T47D (cell line): ENCODE results near the gene BTAF1.
A peak's percentile ranks its signal among the peaks of the same experiment; 100 is the strongest.
"Not testable (repeated sequence)": the region's sequence is repeated elsewhere in the genome, so short reads cannot be mapped to it uniquely, and the experiment has no call there.

Experiments used
- DNase-seq, 2 experiments: peaks; one replicate each; pipeline versions ENCODE4 v3.0.0 to v3.0.0-alpha.2; 2011 to 2012; ENCODE audit warnings: low read depth in 1 of 2, low spot score in 1 of 2
- JUND ChIP-seq: IDR thresholded peaks from 2 replicates; pipeline ENCODE4 v1.6.1; 2012; ENCODE audit warnings: low read depth
- in situ Hi-C: cut with HindIII; loops from 2 replicates; pipeline ENCODE4 v1.10.0; 2016; ENCODE audit warnings: low sequenced_read_pairs, low pct_unique_long_range_greater_than_20kb

Gene BTAF1

GRCh38 chr10:92003258-92003657, 79.7 kb downstream of the BTAF1 start:
- in situ Hi-C loops, result no loop called here
- TF ChIP-seq JUND, result no peak
- no peak for DNase-seq

GRCh38 chr10:92005978-92006377, 82.4 kb downstream of the BTAF1 start:
- in situ Hi-C loops, result no loop called here
- TF ChIP-seq JUND, result no peak
- DNase-seq, result peak in 1 of 2 experiments; percentile 47

DNA sequence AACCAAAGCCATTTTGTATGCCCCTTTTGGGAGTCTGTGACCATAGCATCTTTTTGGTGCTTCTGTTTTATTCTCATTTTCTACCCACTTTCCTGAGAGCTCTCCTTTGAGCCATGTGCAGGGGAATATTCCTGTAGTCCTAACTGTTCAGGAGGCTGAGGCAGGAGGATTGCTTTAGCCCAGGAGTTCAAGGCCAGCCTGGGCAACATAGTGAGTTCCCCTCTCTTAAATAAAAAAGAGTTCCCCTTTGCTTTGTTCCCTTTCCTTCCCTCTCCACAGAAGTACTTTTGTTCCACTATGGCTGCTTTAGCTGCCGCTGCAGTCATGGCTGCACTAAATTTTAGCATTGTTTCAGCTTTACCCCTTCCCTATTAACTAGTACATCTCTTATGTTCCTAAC, 85.9 kb downstream of the BTAF1 start:
- DNase-seq, result no peak
- in situ Hi-C loops, result no loop called here
- no peak for TF ChIP-seq JUND

GRCh38 chr10:92010047-92010735, 86.6 kb downstream of the BTAF1 start:
- no peak for DNase-seq
- TF ChIP-seq JUND, result no peak
- in situ Hi-C loops, result no loop called here

DNA sequence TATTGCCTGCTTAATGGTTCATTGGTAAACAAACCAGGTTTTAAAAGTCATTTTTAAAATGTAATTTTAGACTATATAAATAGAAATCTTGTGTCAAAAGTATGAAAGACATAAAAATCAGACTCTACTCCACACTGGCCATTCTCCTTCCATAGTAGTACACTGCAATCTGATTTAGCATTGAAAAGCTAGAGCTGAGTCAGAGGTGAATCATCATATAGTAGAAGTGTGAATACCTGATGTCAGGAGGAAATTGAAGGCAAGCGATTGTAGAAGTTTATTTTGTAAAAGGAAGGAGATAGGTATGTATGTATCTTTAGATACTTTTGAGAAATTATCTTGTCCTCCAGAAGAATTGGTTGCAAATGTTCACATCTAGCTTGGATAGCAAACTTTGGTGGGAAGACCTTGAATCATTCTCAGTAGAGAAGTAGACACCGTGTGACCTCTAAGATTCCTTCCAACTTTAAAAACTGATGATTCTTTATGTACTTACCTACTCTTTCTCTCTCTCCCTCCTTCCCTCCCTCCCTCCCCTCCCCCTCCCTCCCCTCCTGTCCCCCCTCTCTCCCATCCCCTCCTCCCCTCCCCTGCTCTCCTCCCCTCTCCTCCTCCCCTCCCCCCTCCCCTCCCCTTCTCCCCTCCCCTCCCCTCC, 88.1 kb downstream of the BTAF1 start:
- no peak for DNase-seq
- no peak for TF ChIP-seq JUND
- in situ Hi-C loops, result no loop called here

GRCh38 chr10:92014620-92015019, 91.0 kb downstream of the BTAF1 start:
- in situ Hi-C loops, result no loop called here
- DNase-seq, result no peak
- no peak for TF ChIP-seq JUND

- no peak for DNase-seq
- no peak for TF ChIP-seq JUND
- in situ Hi-C loops, result no loop called here
These were observed 101.1 kb downstream of the BTAF1 start for GRCh38 chr10:92024700-92025099.

GRCh38 chr10:92025340-92025739, 101.8 kb downstream of the BTAF1 start:
- DNase-seq, in situ Hi-C loops: not testable (repeated sequence)

- TF ChIP-seq JUND, result no peak
- no peak for DNase-seq
- in situ Hi-C loops, result no loop called here
These were observed 103.6 kb downstream of the BTAF1 start for GRCh38 chr10:92027141-92027540.

DNA sequence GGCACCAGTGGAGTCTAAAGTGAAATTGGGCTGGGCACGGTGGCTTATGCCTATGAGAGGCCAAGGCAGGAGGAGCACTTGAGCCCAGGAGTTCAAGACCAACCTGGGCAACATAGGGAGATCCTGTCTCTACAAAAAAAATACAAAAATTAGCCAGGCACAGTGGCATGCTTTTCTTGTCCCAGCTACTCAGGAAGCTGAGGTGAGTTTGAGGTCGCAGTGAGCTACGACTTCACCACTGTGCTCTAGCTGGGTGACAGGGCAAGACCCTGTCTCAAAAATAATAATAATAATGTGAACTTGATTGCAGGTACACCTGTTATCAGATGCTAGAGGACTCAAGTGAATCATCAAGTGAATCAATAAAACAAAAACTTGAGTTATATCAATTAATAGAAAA, 108.0 kb downstream of the BTAF1 start:
- no peak for TF ChIP-seq JUND
- no peak for DNase-seq
- in situ Hi-C loops, result no loop called here

- in situ Hi-C loops, DNase-seq: not testable (repeated sequence)
These were observed 109.5 kb downstream of the BTAF1 start for GRCh38 chr10:92033070-92033469.

DNA sequence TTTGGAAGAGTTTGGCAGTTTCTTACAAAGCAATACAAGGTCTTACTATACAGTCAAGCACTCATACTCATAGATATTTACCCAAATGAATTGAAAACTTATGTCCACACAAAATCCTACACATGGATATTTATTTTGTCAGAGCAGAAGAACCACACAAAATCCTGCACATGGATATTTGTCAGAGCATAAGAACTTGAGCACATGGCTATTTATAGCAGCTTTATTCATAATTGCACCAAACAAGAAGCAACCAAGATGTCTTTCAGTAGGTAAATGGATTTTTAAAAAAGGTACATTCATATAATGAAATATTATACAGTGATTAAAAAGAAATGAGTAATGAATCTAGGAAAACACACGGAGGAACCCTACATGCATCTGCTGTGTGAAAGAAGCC, 115.4 kb downstream of the BTAF1 start:
- no peak for DNase-seq
- TF ChIP-seq JUND, result no peak
- in situ Hi-C loops, result no loop called here

GRCh38 chr10:92042541-92042940, 119.0 kb downstream of the BTAF1 start:
- no peak for TF ChIP-seq JUND
- no peak for DNase-seq
- in situ Hi-C loops, result no loop called here

GRCh38 chr10:92045641-92046106, 122.1 kb downstream of the BTAF1 start:
- no peak for TF ChIP-seq JUND
- DNase-seq, result no peak
- in situ Hi-C loops, result no loop called here
